Nephron (organoid): ENCODE results near the gene CDH4.

ENCODE experiments used
- H3K27ac Mint-ChIP-seq, 3 experiments: 2 replicates each; pipeline ENCODE4 v1.8.0; 2020; ENCODE audit warnings: mixed read lengths in 3 of 3, mild to moderate bottlenecking in 2 of 3, moderate library complexity in 1 of 3
- H3K27me3 Mint-ChIP-seq: 2 replicates; pipeline ENCODE4 v1.8.0; 2021; ENCODE audit warnings: low read depth, mild to moderate bottlenecking, moderate library complexity, mixed read lengths
- H3K36me3 Mint-ChIP-seq: 2 replicates; pipeline ENCODE4 v1.8.0; 2020; ENCODE audit warnings: low read depth, mixed read lengths
- H3K4me1 Mint-ChIP-seq: 2 replicates; pipeline ENCODE4 v1.8.0; 2020; ENCODE audit warnings: mixed read lengths
- H3K4me3 Mint-ChIP-seq, 3 experiments: 2 replicates each; pipeline ENCODE4 v1.8.0; 2020; ENCODE audit warnings: mild to moderate bottlenecking in 3 of 3, mixed read lengths in 3 of 3, moderate library complexity in 2 of 3
- H3K9me3 Mint-ChIP-seq: 2 replicates; pipeline ENCODE4 v1.8.0; 2020; ENCODE audit warnings: mixed read lengths
- TF ChIP-seq, protein P1 (sequence below), 3 experiments: fragments of 200-600 bp; sonication (generic); IDR thresholded peaks; one replicate each; pipeline ENCODE4 v1.5.0; 2021; ENCODE audit warnings: antibody characterized with exemption in 3 of 3; ENCODE audit not compliant: unreplicated experiment in 3 of 3

Gene CDH4

DNA sequence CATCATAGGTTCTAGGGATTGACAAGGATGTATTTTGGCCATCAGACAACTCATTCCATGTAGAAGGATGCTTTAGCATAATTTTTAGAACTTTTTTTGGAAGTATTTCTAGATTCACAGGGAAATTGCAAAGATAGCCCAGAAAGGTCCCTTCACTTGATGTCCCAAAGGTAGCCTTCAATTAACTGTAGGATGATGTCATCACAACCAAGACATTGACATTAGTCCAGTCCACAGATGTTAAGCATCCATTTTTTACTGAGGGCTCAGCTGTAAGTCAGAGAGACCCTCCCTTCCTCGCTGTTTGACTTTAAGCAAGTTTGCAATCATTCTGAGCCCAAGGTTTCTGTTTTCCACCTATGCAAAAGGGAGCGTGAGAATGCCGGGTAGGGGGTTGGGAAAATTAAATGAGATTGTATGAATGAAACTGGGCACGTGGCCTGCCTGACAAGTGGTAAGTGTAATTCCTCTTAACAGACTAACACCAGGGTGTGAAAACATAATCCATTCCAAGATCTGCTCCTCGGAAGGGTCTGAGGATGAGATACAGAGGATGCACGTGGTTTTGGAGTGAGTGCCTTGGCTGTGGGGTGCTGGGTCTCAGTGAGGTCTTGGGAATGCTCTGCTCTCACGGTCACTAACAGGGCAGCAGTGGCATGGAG, 126.8 kb downstream of the CDH4 start:
- H3K4me3 Mint-ChIP-seq = no peak overlapping the region
- peaks cover 21% of the 10 kb centered on the region for H3K9me3 Mint-ChIP-seq
- H3K27me3 Mint-ChIP-seq = peaks cover 9% of the 10 kb centered on the region
- peaks cover under 1% of the 10 kb centered on the region for H3K4me1 Mint-ChIP-seq
- H3K27ac Mint-ChIP-seq = no peak overlapping the region
- TF ChIP-seq, protein P1, sequence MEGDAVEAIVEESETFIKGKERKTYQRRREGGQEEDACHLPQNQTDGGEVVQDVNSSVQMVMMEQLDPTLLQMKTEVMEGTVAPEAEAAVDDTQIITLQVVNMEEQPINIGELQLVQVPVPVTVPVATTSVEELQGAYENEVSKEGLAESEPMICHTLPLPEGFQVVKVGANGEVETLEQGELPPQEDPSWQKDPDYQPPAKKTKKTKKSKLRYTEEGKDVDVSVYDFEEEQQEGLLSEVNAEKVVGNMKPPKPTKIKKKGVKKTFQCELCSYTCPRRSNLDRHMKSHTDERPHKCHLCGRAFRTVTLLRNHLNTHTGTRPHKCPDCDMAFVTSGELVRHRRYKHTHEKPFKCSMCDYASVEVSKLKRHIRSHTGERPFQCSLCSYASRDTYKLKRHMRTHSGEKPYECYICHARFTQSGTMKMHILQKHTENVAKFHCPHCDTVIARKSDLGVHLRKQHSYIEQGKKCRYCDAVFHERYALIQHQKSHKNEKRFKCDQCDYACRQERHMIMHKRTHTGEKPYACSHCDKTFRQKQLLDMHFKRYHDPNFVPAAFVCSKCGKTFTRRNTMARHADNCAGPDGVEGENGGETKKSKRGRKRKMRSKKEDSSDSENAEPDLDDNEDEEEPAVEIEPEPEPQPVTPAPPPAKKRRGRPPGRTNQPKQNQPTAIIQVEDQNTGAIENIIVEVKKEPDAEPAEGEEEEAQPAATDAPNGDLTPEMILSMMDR (IDR thresholded peaks at IDR 0.05; ENCODE audit: unreplicated experiment in 3 of 3) = no peak
- no peaks in the 10 kb centered on the region for H3K36me3 Mint-ChIP-seq

DNA sequence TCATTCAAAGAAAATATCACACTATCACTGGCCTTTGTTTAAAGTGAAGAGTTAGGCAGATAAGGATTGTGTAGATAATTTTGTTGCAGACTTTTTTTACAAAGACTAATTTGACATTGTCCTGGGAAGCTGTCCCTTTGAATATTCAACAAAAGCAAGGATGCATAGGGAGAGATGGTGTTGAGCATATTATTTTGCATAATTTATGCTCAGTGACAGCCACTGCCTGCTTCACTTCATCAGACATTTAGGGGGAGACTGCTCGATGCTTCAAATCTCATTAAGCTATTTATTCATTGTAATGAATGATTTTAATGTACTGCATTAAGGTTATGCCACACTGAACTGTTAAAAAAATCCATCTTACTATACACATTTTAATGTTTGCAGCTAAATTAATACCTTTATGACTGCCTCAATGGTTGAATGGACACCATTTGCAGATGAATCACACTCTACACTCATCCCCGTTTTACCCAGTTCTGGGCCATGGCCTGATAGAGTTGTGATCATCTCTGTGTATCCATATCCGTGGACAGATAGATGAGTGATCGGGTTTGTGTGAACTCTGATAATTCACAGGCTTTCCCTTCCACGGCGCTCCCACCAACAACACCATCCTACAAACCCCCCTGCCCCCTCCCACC, 128.0 kb downstream of the CDH4 start:
- no peak overlapping the region for H3K4me3 Mint-ChIP-seq
- no peaks in the 10 kb centered on the region for H3K36me3 Mint-ChIP-seq

DNA sequence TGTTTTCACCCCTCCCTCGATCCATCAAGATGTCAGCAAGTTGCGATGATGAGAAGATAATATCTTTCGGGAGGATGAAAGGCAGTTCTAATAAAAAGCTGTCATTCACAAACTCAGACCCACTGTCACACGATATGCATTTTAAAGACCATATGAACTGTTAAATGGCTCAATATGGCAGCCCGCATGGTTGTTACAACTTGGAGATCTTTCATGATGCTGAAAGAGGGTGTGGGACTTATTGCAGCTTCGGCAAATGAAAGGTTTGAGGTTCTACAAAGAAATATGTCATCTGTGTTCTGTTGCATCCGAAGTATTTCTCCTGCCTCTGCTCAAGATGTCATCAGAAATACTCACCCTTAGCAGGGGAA, 128.5 kb downstream of the CDH4 start:
- no peaks in the 10 kb centered on the region for H3K36me3 Mint-ChIP-seq

More for the DNA sequence above, 128.0 kb downstream of the CDH4 start:
- H3K27me3 Mint-ChIP-seq = peaks cover 8% of the 10 kb centered on the region
- H3K9me3 Mint-ChIP-seq = peaks cover 25% of the 10 kb centered on the region
- TF ChIP-seq, protein P1 (IDR thresholded peaks at IDR 0.05; ENCODE audit: unreplicated experiment in 3 of 3) = no peak
- H3K4me1 Mint-ChIP-seq = no peaks in the 10 kb centered on the region
- H3K27ac Mint-ChIP-seq = no peak overlapping the region

DNA sequence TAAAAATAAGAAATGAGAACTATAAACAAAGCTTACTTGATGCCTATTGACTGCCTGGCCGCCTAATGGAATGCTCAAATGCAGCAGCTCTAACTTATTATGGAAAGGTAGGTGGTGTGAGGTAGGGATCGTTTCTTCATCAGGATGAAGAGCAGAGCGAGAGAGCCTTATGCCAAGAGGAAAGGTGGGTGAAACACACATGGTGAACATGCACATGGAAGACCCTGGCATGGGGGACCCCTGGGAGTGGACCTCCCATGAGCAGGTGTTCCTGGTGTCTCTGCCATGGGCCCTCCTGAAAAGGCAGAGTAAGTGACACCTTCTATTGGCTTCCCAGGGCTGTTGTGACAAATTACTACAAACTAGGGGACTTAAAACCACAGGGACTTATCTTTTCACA, 130.1 kb downstream of the CDH4 start:
- Mint-ChIP-seq H3K9me3 (peaks cover 34% of the 10 kb centered on the region), H3K27ac (no peak overlapping the region), H3K4me3 (no peak overlapping the region), H3K36me3 (no peaks in the 10 kb centered on the region), H3K4me1 (peaks cover 18% of the 10 kb centered on the region), H3K27me3 (peaks cover 8% of the 10 kb centered on the region)
- TF ChIP-seq, protein P1 (IDR thresholded peaks at IDR 0.05; ENCODE audit: unreplicated experiment in 3 of 3) = no peak

More for the DNA sequence above, 128.5 kb downstream of the CDH4 start:
- no peak overlapping the region for H3K4me3 Mint-ChIP-seq
- peaks cover 8% of the 10 kb centered on the region for H3K27me3 Mint-ChIP-seq
- H3K4me1 Mint-ChIP-seq = peaks cover 5% of the 10 kb centered on the region
- H3K9me3 Mint-ChIP-seq = peaks cover 29% of the 10 kb centered on the region
- H3K27ac Mint-ChIP-seq = no peak overlapping the region
- TF ChIP-seq, protein P1 (IDR thresholded peaks at IDR 0.05; ENCODE audit: unreplicated experiment in 3 of 3) = no peak

DNA sequence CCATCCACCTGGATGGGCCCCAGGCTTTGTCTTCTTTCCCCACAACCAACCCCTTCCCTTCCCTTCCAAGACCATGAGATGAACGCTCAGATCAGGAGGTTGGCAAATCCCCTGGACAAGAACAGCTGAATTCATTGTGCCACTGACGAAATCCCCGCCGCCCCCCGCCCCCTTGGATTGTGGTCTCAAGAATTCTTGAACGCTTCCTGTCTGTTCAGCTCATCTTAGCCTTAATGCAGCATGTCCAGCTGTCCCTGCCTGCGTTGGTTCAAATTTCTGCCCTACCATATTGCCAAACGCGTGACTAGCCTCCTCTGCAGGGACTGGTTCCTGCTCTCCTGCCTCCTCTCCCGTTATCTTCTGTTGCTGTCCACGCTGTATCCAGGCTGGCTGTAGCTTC, 133.2 kb downstream of the CDH4 start:
- H3K4me1 Mint-ChIP-seq = peaks cover 33% of the 10 kb centered on the region
- peaks cover 31% of the 10 kb centered on the region for H3K9me3 Mint-ChIP-seq
- H3K27me3 Mint-ChIP-seq = peaks cover 7% of the 10 kb centered on the region
- TF ChIP-seq, protein P1 (IDR thresholded peaks at IDR 0.05; ENCODE audit: unreplicated experiment in 3 of 3) = no peak
- H3K27ac Mint-ChIP-seq = no peak overlapping the region
- peaks cover 4% of the 10 kb centered on the region for H3K36me3 Mint-ChIP-seq
- no peak overlapping the region for H3K4me3 Mint-ChIP-seq

DNA sequence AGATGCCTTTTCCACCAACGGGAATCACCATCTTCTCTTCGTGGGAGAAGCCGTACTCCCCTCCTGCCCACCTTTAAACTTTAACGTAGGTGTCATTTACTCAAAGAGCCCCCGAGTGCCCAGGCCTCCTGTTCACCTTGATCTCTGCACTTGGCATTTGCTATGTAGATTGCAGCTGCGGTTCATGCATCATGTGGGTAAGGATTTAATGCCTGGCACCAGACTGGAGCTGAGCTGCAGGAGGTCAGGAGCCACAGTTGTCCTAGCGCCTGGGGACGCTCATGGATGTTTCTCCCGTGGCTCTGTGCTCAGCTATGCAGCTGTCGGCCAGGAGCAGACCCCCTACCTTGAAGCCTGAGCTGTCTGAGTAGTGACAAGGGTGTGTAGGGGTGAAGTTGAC, 133.7 kb downstream of the CDH4 start:
- Mint-ChIP-seq H3K4me3 (no peak overlapping the region), H3K9me3 (peaks cover 30% of the 10 kb centered on the region), H3K36me3 (peaks cover 4% of the 10 kb centered on the region), H3K4me1 (peaks cover 33% of the 10 kb centered on the region), H3K27ac (no peak overlapping the region), H3K27me3 (peaks cover 7% of the 10 kb centered on the region)
- TF ChIP-seq, protein P1 (IDR thresholded peaks at IDR 0.05; ENCODE audit: unreplicated experiment in 3 of 3) = no peak
